HepG2 (cell line): ENCODE data around the gene GPR62. TPM values are rescaled to one million over a fixed set of nuclear protein-coding genes. Genes with fewer than 3 reads are reported as not detected.

Experiments used
- ASH2L ChIP-seq: fragments of 300-600, 200-600 bp; sonication (generic); IDR thresholded peaks from 2 replicates; pipeline ENCODE4 v1.7.0; 2017; ENCODE audit warnings: low read depth, mild to moderate bottlenecking, moderate library complexity, mixed read lengths, low read length; ENCODE audit not compliant: insufficient read length
- CBX2 ChIP-seq, 2 experiments: fragments of 200-600 bp in 1 of 2; sonication (generic); formaldehyde crosslinking in 1 of 2; IDR thresholded peaks; 2 replicates each; pipeline versions ENCODE4 v1.7.0 to v1.8.1; 2018 to 2022; ENCODE audit warnings: low read depth in 2 of 2, low read length in 1 of 2, mild to moderate bottlenecking in 1 of 2, missing genetic modification reagents in 1 of 2
- CENPX ChIP-seq: sonication (generic); formaldehyde crosslinking; IDR thresholded peaks from 2 replicates; pipeline ENCODE4 v1.9.0; 2021; ENCODE audit warnings: mild to moderate bottlenecking, missing genetic modification reagents, moderate library complexity
- CHD2 ChIP-seq: IDR thresholded peaks from 2 replicates; pipeline ENCODE4 v1.6.1; 2011; ENCODE audit warnings: low read depth, low read length, improper control_type of control experiment
- GFI1 ChIP-seq: sonication (generic); formaldehyde crosslinking; IDR thresholded peaks from 2 replicates; pipeline ENCODE4 v1.5.0; 2020; ENCODE audit warnings: missing genetic modification reagents, mild to moderate bottlenecking, borderline replicate concordance
- HDAC2 ChIP-seq: sonication (generic); formaldehyde crosslinking; IDR thresholded peaks from 2 replicates; pipeline ENCODE4 v1.4.0; 2020; ENCODE audit warnings: missing genetic modification reagents
- SMAD1 ChIP-seq: sonication (generic); formaldehyde crosslinking; IDR thresholded peaks from 2 replicates; pipeline ENCODE4 v1.4.0; 2020; ENCODE audit warnings: missing genetic modification reagents, low read depth, mild to moderate bottlenecking, borderline replicate concordance
- SNAPC2 ChIP-seq: sonication (generic); formaldehyde crosslinking; IDR thresholded peaks from 2 replicates; pipeline ENCODE4 v1.8.1; 2022; ENCODE audit warnings: mild to moderate bottlenecking, missing genetic modification reagents
- ZNF232 ChIP-seq: sonication (generic); formaldehyde crosslinking; IDR thresholded peaks from 2 replicates; pipeline ENCODE4 v1.4.0; 2020; ENCODE audit warnings: missing genetic modification reagents, borderline replicate concordance
- ZNF292 ChIP-seq: sonication (generic); formaldehyde crosslinking; IDR thresholded peaks from 2 replicates; pipeline ENCODE4 v1.8.1; 2022; ENCODE audit warnings: mild to moderate bottlenecking, low read depth, missing genetic modification reagents, borderline replicate concordance
- ZNF562 ChIP-seq: sonication (generic); formaldehyde crosslinking; IDR thresholded peaks from 2 replicates; pipeline ENCODE4 v1.8.0; 2022; ENCODE audit warnings: missing genetic modification reagents, borderline replicate concordance
- ZNF773 ChIP-seq: sonication (generic); formaldehyde crosslinking; IDR thresholded peaks from 2 replicates; pipeline ENCODE4 v1.4.0; 2020; ENCODE audit warnings: missing genetic modification reagents, borderline replicate concordance
- ZNF883 ChIP-seq: sonication (generic); formaldehyde crosslinking; IDR thresholded peaks from 2 replicates; pipeline ENCODE4 v1.5.1; 2020; ENCODE audit warnings: mild to moderate bottlenecking, missing genetic modification reagents; ENCODE audit errors: not compliant biosample characterization
- polyA plus RNA-seq, 8 experiments: library from polyadenylated mRNA; depleted of rRNA in 3 of 8; stranded (reverse) in 7 of 8; unstranded in 1 of 8; fragments of >200 nt; fragmentation: Illumina TruSeq in 4 of 8; extraction: Trizol in 4 of 8; gene quantifications; 2 replicates each; pipeline versions ENCODE4 v1.2.1 to v1.2.3, GENCODE V29; 2011 to 2016; ENCODE audit warnings: low read depth in 4 of 8, missing spikeins in 1 of 8, mixed read lengths in 1 of 8; ENCODE audit not compliant: insufficient read depth in 1 of 8
- total RNA-seq, 5 experiments: library from RNA; depleted of rRNA; stranded (reverse); fragments of >200 nt; fragmentation: Illumina TruSeq; extraction: Trizol; gene quantifications; 2 replicates each; pipeline ENCODE4 v1.2.3, GENCODE V29; 2016; ENCODE audit warnings: low read depth in 1 of 5
- TF ChIP-seq, protein P1 (sequence below): sonication (generic); formaldehyde crosslinking; conservative IDR thresholded peaks from 2 replicates; pipeline ENCODE4 v1.4.0; 2020; ENCODE audit warnings: mild to moderate bottlenecking, missing genetic modification reagents, moderate library complexity
- TF ChIP-seq, protein P2 (sequence below): sonication (generic); formaldehyde crosslinking; IDR thresholded peaks from 2 replicates; pipeline ENCODE4 v1.4.0; 2020; ENCODE audit warnings: mild to moderate bottlenecking, missing genetic modification reagents
- TF ChIP-seq, protein P3 (sequence below), 2 experiments: fragments of 450-650 bp in 1 of 2; sonication (generic) in 1 of 2; formaldehyde crosslinking; IDR thresholded peaks; 2 replicates each; pipeline versions ENCODE4 v1.5.0 to v1.8.0; 2020 to 2022; ENCODE audit warnings: mild to moderate bottlenecking in 1 of 2, missing genetic modification reagents in 1 of 2
- TF ChIP-seq, protein P4 (sequence below): sonication (generic); formaldehyde crosslinking; IDR thresholded peaks from 2 replicates; pipeline ENCODE4 v1.4.0; 2020; ENCODE audit warnings: missing genetic modification reagents, borderline replicate concordance

Gene GPR62
- total and polyA plus RNA-seq, 2 of the 13 experiments (the other 11 are each of a cell fraction or from before 2014, with no cell fraction given) = not detected

DNA sequence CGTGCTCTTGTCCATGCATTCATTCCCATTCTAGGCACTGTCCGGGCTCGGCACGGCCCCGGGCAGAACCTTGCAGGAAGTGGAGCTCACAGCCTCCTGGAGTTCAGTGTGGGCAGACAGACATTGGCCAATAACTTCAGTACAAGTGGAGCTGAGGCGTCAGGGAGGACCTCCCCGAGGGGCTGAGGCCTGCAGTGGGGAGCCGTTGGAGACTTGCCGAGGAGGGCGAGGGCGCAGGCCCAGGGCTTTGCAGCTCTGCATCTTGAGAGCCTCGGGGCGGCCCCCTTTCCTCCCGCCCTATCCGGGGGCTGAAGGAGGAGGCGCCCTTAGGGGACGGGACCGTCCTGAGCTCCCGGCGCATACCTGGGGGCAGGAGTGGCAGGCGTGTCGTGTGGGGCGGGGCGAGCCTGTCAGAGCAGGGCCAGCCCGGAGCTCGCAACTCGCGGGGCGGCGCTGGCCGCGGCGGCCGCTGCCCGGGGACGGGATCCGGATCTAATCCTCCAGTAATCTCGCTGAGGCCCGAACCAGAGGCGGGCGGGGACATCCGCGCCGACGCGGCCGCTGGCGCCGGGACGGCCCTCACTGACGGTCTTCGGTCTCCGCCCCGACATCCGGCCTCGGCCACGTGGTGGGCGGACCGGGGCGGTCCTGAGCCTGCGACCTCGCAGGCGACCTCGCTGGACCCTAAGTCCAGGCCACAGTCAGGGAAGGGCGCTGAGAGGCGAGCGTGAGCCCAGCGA is 27.8 kb downstream of the GPR62 start, which contains the start of gene ACY1 (continued):
- TF ChIP-seq HDAC2 (peak; percentile 77), ZNF883 (CRISPR knock-in tag) (peak; percentile 40), CBX2 (IDR thresholded peaks at IDR 0.05; ENCODE audit: low read depth, low read length) (no peak), CBX2 (CRISPR knock-in tag; IDR thresholded peaks at IDR 0.05; ENCODE audit: low read depth) (no peak), ZNF292 (no peak), ASH2L (peak; percentile 44), CENPX (CRISPR knock-in tag) (no peak), ZNF562 (CRISPR knock-in tag) (no peak), ZNF232 (CRISPR knock-in tag) (peak; percentile 4; the same call in 1 of the 2 replicates), CHD2 (peak; percentile 53), ZNF773 (CRISPR knock-in tag) (peak; percentile 35; the same call in 1 of the 2 replicates), SMAD1 (CRISPR knock-in tag) (peak; percentile 91), SNAPC2 (no peak; the same call in none of the 2 replicates), GFI1 (no peak; the same call in 1 of the 2 replicates)
- TF ChIP-seq, protein P1, sequence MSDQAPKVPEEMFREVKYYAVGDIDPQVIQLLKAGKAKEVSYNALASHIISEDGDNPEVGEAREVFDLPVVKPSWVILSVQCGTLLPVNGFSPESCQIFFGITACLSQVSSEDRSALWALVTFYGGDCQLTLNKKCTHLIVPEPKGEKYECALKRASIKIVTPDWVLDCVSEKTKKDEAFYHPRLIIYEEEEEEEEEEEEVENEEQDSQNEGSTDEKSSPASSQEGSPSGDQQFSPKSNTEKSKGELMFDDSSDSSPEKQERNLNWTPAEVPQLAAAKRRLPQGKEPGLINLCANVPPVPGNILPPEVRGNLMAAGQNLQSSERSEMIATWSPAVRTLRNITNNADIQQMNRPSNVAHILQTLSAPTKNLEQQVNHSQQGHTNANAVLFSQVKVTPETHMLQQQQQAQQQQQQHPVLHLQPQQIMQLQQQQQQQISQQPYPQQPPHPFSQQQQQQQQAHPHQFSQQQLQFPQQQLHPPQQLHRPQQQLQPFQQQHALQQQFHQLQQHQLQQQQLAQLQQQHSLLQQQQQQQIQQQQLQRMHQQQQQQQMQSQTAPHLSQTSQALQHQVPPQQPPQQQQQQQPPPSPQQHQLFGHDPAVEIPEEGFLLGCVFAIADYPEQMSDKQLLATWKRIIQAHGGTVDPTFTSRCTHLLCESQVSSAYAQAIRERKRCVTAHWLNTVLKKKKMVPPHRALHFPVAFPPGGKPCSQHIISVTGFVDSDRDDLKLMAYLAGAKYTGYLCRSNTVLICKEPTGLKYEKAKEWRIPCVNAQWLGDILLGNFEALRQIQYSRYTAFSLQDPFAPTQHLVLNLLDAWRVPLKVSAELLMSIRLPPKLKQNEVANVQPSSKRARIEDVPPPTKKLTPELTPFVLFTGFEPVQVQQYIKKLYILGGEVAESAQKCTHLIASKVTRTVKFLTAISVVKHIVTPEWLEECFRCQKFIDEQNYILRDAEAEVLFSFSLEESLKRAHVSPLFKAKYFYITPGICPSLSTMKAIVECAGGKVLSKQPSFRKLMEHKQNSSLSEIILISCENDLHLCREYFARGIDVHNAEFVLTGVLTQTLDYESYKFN (CRISPR knock-in tag) = peak; percentile 83
- TF ChIP-seq, protein P2, sequence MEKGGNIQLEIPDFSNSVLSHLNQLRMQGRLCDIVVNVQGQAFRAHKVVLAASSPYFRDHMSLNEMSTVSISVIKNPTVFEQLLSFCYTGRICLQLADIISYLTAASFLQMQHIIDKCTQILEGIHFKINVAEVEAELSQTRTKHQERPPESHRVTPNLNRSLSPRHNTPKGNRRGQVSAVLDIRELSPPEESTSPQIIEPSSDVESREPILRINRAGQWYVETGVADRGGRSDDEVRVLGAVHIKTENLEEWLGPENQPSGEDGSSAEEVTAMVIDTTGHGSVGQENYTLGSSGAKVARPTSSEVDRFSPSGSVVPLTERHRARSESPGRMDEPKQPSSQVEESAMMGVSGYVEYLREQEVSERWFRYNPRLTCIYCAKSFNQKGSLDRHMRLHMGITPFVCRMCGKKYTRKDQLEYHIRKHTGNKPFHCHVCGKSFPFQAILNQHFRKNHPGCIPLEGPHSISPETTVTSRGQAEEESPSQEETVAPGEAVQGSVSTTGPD (CRISPR knock-in tag) = no peak
- TF ChIP-seq, protein P3, sequence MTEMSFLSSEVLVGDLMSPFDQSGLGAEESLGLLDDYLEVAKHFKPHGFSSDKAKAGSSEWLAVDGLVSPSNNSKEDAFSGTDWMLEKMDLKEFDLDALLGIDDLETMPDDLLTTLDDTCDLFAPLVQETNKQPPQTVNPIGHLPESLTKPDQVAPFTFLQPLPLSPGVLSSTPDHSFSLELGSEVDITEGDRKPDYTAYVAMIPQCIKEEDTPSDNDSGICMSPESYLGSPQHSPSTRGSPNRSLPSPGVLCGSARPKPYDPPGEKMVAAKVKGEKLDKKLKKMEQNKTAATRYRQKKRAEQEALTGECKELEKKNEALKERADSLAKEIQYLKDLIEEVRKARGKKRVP (CRISPR knock-in tag; IDR thresholded peaks at IDR 0.05) = peak in 1 of 2 experiments; percentile 71; a peak in 2 of 4 replicates
- TF ChIP-seq, protein P4, sequence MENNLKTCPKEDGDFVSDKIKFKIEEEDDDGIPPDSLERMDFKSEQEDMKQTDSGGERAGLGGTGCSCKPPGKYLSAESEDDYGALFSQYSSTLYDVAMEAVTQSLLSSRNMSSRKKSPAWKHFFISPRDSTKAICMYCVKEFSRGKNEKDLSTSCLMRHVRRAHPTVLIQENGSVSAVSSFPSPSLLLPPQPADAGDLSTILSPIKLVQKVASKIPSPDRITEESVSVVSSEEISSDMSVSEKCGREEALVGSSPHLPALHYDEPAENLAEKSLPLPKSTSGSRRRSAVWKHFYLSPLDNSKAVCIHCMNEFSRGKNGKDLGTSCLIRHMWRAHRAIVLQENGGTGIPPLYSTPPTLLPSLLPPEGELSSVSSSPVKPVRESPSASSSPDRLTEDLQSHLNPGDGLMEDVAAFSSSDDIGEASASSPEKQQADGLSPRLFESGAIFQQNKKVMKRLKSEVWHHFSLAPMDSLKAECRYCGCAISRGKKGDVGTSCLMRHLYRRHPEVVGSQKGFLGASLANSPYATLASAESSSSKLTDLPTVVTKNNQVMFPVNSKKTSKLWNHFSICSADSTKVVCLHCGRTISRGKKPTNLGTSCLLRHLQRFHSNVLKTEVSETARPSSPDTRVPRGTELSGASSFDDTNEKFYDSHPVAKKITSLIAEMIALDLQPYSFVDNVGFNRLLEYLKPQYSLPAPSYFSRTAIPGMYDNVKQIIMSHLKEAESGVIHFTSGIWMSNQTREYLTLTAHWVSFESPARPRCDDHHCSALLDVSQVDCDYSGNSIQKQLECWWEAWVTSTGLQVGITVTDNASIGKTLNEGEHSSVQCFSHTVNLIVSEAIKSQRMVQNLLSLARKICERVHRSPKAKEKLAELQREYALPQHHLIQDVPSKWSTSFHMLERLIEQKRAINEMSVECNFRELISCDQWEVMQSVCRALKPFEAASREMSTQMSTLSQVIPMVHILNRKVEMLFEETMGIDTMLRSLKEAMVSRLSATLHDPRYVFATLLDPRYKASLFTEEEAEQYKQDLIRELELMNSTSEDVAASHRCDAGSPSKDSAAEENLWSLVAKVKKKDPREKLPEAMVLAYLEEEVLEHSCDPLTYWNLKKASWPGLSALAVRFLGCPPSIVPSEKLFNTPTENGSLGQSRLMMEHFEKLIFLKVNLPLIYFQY (CRISPR knock-in tag) = no peak
